ENCODE data around the gene TMCO4.

TMCO4 gene

DNA sequence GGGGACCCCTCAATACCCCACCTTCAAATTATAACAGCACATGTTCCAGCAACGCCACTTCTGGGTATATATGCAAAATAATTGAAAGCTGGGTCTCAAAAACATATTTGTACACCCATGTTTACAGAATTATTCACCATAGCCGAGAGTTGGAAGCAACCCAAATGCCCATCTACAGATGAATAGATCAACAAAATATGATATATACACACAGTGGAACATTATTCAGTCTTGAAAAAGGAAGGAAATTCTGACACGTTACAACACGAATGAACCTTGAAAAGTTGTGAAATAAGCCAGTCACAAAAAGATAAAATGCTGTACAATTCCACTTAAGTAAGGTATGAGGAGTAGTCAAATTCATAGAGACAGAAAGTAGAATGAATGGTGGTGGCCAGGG is 5.1 kb downstream of the TMCO4 start:
- no peak for TF ChIP-seq CTCF (IDR thresholded peaks at IDR 0.05)

GRCh38 chr1:19793360-19794046 is 6.2 kb downstream of the TMCO4 start:
- TF ChIP-seq CTCF (IDR thresholded peaks at IDR 0.05) = no peak

- no peak for TF ChIP-seq CTCF (IDR thresholded peaks at IDR 0.05)
Observed at GRCh38 chr1:19792237-19793002, 7.3 kb downstream of the TMCO4 start.

- TF ChIP-seq CTCF (IDR thresholded peaks at IDR 0.05) = no peak
Observed at GRCh38 chr1:19786988-19787423, 12.7 kb downstream of the TMCO4 start.

DNA sequence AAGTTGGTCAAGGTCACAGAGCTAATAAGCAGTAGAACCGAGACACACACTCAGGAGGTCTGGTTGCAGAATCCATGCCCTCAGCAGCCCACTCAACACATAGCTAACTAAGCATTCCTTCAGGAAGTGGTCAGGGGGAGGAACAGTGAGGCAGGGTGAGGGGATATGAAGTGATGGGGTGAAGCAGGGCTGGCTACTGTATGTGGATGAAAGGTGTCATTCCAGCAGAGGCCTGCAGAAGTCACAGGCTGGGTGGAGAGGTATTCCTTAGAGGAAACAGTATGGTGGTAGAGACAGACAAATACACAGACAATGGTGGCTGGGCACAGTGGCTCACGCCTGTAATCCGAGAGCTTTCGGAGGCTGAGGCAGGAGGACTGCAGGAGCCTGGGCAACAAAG is 14.1 kb downstream of the TMCO4 start:
- no peak for TF ChIP-seq CTCF (IDR thresholded peaks at IDR 0.05)

- no peak for TF ChIP-seq CTCF (IDR thresholded peaks at IDR 0.05)
Observed at GRCh38 chr1:19780267-19780877, 19.3 kb downstream of the TMCO4 start.

GRCh38 chr1:19776933-19777332 is 22.8 kb downstream of the TMCO4 start:
- TF ChIP-seq CTCF (IDR thresholded peaks at IDR 0.05) = no peak

All from LNCAP (cell line).